ENCODE data around the gene TTLL1. TPM values are rescaled to one million over a fixed set of nuclear protein-coding genes. Genes with fewer than 3 reads are reported as not detected.

TTLL1 gene
- polyA plus RNA-seq, 1 donor from 2014 or later: 3.7 TPM

GRCh38 chr22:43098356-43098755 lies 9.2 kb upstream of the TTLL1 start:
- Mint-ChIP-seq H3K27ac (peak overlapping the region in 1 of 3 donors; percentile 62), H3K9me3 (peaks cover 0 to 2% (median 0%) of the 10 kb centered on the region in 3 donors), H3K36me3 (peaks cover 3% of the 10 kb centered on the region), H3K4me1 (peaks cover 0 to 3% (median 2%) of the 10 kb centered on the region in 3 donors), H3K4me3 (no peak overlapping the region), H3K27me3 (no peaks in the 10 kb centered on the region)

- Mint-ChIP-seq H3K36me3 (peaks cover 3% of the 10 kb centered on the region), H3K27ac (no peak overlapping the region), H3K9me3 (peaks cover 0 to 2% (median 0%) of the 10 kb centered on the region in 3 donors), H3K4me3 (no peak overlapping the region), H3K27me3 (peaks cover 3% of the 10 kb centered on the region), H3K4me1 (peaks cover 3 to 7% (median 3%) of the 10 kb centered on the region in 3 donors)
Measured at GRCh38 chr22:43096420-43096819, 7.2 kb upstream of the TTLL1 start.

GRCh38 chr22:43094551-43094950 lies 5.4 kb upstream of the TTLL1 start:
- Mint-ChIP-seq H3K27me3 (peaks cover 3% of the 10 kb centered on the region), H3K9me3 (peaks cover 0 to 2% (median 0%) of the 10 kb centered on the region in 3 donors), H3K4me1 (peaks cover 3 to 7% (median 5%) of the 10 kb centered on the region in 3 donors), H3K36me3 (peaks cover 3% of the 10 kb centered on the region), H3K4me3 (no peak overlapping the region), H3K27ac (no peak overlapping the region)

- Mint-ChIP-seq H3K4me3 (peak overlapping the region in 1 of 4 donors; percentile 37), H3K9me3 (peaks cover 0 to 2% (median 0%) of the 10 kb centered on the region in 3 donors), H3K4me1 (peaks cover 3 to 7% (median 5%) of the 10 kb centered on the region in 3 donors), H3K27ac (peak overlapping the region in 1 of 3 donors; percentile 35), H3K27me3 (peaks cover 3% of the 10 kb centered on the region), H3K36me3 (peaks cover 3% of the 10 kb centered on the region)
Measured at GRCh38 chr22:43094085-43094484, 4.9 kb upstream of the TTLL1 start.

GRCh38 chr22:43092085-43092484 lies 2.9 kb upstream of the TTLL1 start:
- Mint-ChIP-seq H3K27me3 (peaks cover 3% of the 10 kb centered on the region), H3K36me3 (peaks cover 3% of the 10 kb centered on the region), H3K4me3 (peak overlapping the region in 2 of 4 donors; percentile 14 to 73), H3K9me3 (peaks cover 0 to 2% (median 0%) of the 10 kb centered on the region in 3 donors), H3K27ac (no peak overlapping the region), H3K4me1 (peaks cover 6 to 11% (median 10%) of the 10 kb centered on the region in 3 donors)

GRCh38 chr22:43090130-43090789 lies 1.1 kb upstream of the TTLL1 start:
- H3K27ac Mint-ChIP-seq: peak overlapping the region in 1 of 3 donors; percentile 10

GRCh38 chr22:43088627-43088983 lies 586 bp downstream of the TTLL1 start:
- Mint-ChIP-seq H3K27me3 (peaks cover 3% of the 10 kb centered on the region), H3K4me1 (peaks cover 8 to 14% (median 11%) of the 10 kb centered on the region in 3 donors), H3K27ac (peak overlapping the region; percentile 29 to 64 (median 35)), H3K36me3 (peaks cover 3% of the 10 kb centered on the region), H3K4me3 (peak overlapping the region; percentile 86 to 95 (median 90)), H3K9me3 (no peaks in the 10 kb centered on the region)

More at GRCh38 chr22:43090130-43090789, 1.1 kb upstream of the TTLL1 start:
- Mint-ChIP-seq H3K27me3 (peaks cover 3% of the 10 kb centered on the region), H3K9me3 (no peaks in the 10 kb centered on the region), H3K4me3 (peak overlapping the region in 3 of 4 donors; percentile 0 to 93 (median 85)), H3K4me1 (peaks cover 11 to 14% (median 11%) of the 10 kb centered on the region in 3 donors), H3K36me3 (peaks cover 3% of the 10 kb centered on the region)

- peaks cover 3% of the 10 kb centered on the region for H3K36me3 Mint-ChIP-seq
- H3K4me3 Mint-ChIP-seq: peak overlapping the region in 2 of 4 donors; percentile 60 to 78
- H3K9me3 Mint-ChIP-seq: no peaks in the 10 kb centered on the region
- H3K27ac Mint-ChIP-seq: peak overlapping the region in 1 of 3 donors; percentile 42
- H3K27me3 Mint-ChIP-seq: no peaks in the 10 kb centered on the region
- H3K4me1 Mint-ChIP-seq: peaks cover 4 to 12% (median 8%) of the 10 kb centered on the region in 3 donors
Measured at GRCh38 chr22:43085658-43086606, 3.3 kb downstream of the TTLL1 start.

GRCh38 chr22:43081968-43082367 lies 7.2 kb downstream of the TTLL1 start:
- Mint-ChIP-seq H3K4me1 (peaks cover 0 to 12% (median 7%) of the 10 kb centered on the region in 3 donors), H3K27ac (no peak overlapping the region), H3K9me3 (no peaks in the 10 kb centered on the region), H3K36me3 (peaks cover 3% of the 10 kb centered on the region), H3K4me3 (no peak overlapping the region), H3K27me3 (no peaks in the 10 kb centered on the region)

GRCh38 chr22:43080616-43081015 lies 8.6 kb downstream of the TTLL1 start:
- H3K27me3 Mint-ChIP-seq: no peaks in the 10 kb centered on the region
- H3K36me3 Mint-ChIP-seq: no peaks in the 10 kb centered on the region
- no peak overlapping the region for H3K27ac Mint-ChIP-seq
- peak overlapping the region in 1 of 4 donors; percentile 77 for H3K4me3 Mint-ChIP-seq
- no peaks in the 10 kb centered on the region for H3K9me3 Mint-ChIP-seq
- peaks cover 0 to 8% (median 4%) of the 10 kb centered on the region in 3 donors for H3K4me1 Mint-ChIP-seq

GRCh38 chr22:43079742-43080141 lies 9.4 kb downstream of the TTLL1 start:
- Mint-ChIP-seq H3K4me3 (no peak overlapping the region), H3K27ac (no peak overlapping the region), H3K36me3 (peaks cover 2% of the 10 kb centered on the region), H3K27me3 (no peaks in the 10 kb centered on the region), H3K9me3 (no peaks in the 10 kb centered on the region), H3K4me1 (peaks cover 0 to 8% (median 4%) of the 10 kb centered on the region in 3 donors)

GRCh38 chr22:43078522-43078921 lies 10.7 kb downstream of the TTLL1 start:
- H3K27ac Mint-ChIP-seq: no peak overlapping the region

GRCh38 chr22:43077121-43077877 lies 11.9 kb downstream of the TTLL1 start:
- H3K4me3 Mint-ChIP-seq: no peak overlapping the region
- peaks cover 2% of the 10 kb centered on the region for H3K36me3 Mint-ChIP-seq
- H3K9me3 Mint-ChIP-seq: no peaks in the 10 kb centered on the region
- no peaks in the 10 kb centered on the region for H3K27me3 Mint-ChIP-seq
- no peak overlapping the region for H3K27ac Mint-ChIP-seq
- H3K4me1 Mint-ChIP-seq: peaks cover 0 to 8% (median 4%) of the 10 kb centered on the region in 3 donors

More at GRCh38 chr22:43078522-43078921, 10.7 kb downstream of the TTLL1 start:
- Mint-ChIP-seq H3K4me3 (no peak overlapping the region), H3K9me3 (no peaks in the 10 kb centered on the region), H3K4me1 (peaks cover 0 to 8% (median 4%) of the 10 kb centered on the region in 3 donors), H3K36me3 (peaks cover 2% of the 10 kb centered on the region), H3K27me3 (no peaks in the 10 kb centered on the region)

- H3K4me3 Mint-ChIP-seq: no peak overlapping the region
- H3K9me3 Mint-ChIP-seq: no peaks in the 10 kb centered on the region
- peaks cover 0 to 1% (median 0%) of the 10 kb centered on the region in 3 donors for H3K4me1 Mint-ChIP-seq
- peaks cover 10% of the 10 kb centered on the region for H3K36me3 Mint-ChIP-seq
- H3K27ac Mint-ChIP-seq: no peak overlapping the region
- H3K27me3 Mint-ChIP-seq: no peaks in the 10 kb centered on the region
Measured at GRCh38 chr22:43066844-43067385, 22.3 kb downstream of the TTLL1 start.
